ENCODE results near the gene ARHGEF16.

- TF ChIP-seq EP300 (IDR thresholded peaks at IDR 0.05): no peak
- TF ChIP-seq CTCF (IDR thresholded peaks at IDR 0.05): no peak
These were observed 20.7 kb upstream of the ARHGEF16 start for GRCh38 chr1:3433596-3434320.
